Stimulated activated CD8-positive, alpha-beta memory T cell treated with anti-CD3 and anti-CD28 coated beads, Interleukin-4, amount 100 ng/mL, for 1 hour (primary cell): ENCODE results near the gene MARCKSL1.
"Not testable (repeated sequence)": the region's sequence is repeated elsewhere in the genome, so short reads cannot be mapped to it uniquely, and the experiment has no call there.

Source experiments
- DNase-seq, 2 donors: peaks; one replicate each; pipeline ENCODE4 v3.0.0-alpha.2; 2020; ENCODE audit warnings: low read depth in 2 of 2, low spot score in 1 of 2

Gene MARCKSL1, protein sequence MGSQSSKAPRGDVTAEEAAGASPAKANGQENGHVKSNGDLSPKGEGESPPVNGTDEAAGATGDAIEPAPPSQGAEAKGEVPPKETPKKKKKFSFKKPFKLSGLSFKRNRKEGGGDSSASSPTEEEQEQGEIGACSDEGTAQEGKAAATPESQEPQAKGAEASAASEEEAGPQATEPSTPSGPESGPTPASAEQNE

DNA sequence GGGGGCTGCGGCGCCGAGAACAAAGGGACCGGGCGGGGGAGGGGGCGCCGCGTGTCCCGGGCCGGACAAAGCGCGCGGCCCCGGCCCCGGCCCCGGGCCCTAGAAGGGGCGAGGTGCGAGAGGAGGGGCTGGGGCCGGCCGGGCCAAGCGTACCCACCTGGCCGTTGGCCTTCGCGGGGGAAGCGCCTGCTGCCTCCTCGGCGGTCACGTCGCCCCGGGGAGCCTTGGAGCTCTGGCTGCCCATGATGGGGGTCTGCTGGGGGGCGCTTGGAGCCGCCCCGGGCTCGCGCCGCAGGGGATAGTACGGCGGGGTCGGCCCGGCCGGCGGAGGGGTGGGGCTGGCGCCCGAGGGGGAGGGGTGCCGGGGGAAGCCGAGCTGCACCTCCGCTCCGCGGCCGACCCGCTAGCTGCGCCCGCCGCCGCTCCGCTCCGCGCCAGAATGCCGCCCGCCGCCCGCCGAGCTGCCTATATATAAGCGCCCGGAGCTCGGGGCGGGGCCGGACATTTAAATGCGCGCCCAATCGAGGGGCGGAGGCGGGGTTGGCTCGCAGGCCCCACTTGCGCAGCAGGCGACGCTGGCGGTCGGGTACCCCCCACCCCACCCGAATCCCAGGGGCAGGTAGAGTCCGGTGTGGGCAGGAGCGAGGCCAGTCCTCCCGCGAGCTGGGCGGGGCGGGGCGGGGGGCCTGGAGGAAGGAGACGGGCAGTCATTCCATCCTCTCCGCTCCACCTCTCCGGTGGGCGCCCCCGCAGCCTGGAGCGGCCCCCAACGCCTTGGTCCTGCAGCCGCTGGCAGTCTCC lies at the start of gene MARCKSL1:
Gene MARCKSL1 (minus strand): TSS at position 444 of the 801 bp plus-strand sequence. CDS start 200 bp downstream, at position 244.
- peak; percentile 69 to 78 for DNase-seq

DNA sequence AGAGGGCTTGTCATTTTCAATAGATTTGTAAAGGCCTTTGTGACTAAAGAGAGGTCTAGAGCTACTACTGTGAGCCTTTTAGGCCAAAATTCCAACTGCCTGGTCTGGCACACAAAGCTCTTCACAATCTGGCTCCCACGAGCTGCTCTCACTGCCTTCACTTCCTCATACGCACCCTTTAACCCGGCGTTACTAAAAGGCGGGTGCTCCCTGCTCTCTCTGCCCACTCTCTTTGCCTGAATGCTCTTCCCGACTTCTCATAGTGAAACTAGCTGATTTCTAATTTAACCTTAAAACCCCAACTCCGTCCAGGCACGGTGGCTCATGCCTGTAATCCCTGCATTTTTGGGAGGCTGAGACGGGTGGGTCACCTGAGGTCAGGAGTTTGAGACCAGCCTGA lies 44.0 kb upstream of the MARCKSL1 start:
- no peak for DNase-seq

DNA sequence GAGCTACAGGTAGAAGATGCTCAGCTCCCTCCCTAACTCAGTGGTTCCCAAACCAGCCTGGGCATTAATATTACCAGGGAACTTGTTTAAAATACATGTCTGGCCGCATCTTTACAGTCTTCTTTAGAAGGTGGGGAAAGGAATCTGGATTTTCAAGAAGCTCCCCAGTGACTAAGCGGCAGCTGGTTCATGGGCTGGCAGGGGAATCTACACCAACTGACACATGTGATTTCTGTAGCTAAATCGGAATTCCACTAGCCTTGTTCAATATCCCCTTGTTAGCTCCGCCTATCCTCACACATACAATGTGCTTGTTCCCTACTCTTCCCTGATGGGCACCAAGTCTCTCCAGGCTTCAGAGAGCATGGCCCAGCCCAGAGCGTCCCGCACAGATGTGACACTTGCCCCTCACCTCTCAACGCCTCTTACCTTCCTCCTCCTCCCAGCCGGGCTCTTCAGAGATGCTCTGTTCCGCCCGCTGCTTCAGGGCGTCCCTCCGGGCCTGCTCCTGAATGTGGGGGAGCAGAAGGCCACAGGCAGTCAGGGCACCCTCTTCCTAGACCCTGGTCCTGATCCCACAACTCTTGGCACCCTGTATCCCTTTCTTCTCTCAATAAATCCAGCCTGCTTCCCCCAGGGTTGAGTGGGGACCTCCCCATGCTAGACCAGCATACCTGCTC lies 41.6 kb upstream of the MARCKSL1 start:
- DNase-seq, result no peak

DNA sequence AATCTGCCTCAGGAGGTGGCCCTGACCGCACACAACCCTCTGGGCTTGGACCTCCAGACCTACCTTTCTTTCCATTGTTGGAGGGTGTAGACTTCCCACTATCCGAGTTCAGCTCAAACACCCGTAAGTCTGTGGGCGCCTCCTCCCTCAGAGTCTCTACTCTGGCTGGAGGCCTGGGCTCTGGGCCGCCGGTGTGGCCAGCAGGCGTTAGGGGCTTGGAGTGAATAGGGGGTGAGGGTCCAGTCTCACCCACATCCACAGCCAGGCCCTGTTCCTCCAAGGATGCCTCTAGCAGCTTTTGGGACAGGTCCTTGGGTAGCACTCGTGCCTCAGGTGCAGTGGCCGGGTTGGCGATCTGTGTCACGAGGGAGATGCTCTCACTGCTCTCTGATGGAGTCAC lies 40.2 kb upstream of the MARCKSL1 start:
- no peak for DNase-seq

DNA sequence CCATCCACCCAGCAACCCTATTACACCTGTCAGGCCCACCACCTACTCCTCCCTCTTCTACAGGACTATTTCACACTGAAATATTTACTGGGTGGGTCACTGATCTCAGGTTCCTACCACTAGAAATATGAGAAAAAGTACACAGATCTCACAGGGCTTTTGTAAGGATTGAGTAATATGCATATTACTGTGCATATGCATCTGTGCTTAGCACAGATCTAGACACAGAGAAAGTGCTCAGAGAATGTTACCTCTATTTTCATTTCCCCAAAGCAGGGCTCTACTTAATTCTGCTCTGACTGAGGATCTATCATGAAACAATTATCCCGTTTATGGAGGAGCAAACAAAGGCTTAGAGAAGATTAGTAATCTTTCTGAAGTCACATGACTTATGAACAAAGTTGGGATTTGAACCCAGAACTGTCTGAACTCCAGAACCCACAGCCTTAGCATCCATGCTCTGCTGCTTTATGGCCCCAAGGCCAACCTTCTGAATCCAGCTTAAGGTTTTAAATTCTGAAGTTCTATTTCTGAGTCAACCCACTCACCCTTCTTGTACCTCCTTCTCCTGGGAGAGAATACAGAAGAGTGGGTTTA lies 38.1 kb upstream of the MARCKSL1 start:
- no peak for DNase-seq

DNA sequence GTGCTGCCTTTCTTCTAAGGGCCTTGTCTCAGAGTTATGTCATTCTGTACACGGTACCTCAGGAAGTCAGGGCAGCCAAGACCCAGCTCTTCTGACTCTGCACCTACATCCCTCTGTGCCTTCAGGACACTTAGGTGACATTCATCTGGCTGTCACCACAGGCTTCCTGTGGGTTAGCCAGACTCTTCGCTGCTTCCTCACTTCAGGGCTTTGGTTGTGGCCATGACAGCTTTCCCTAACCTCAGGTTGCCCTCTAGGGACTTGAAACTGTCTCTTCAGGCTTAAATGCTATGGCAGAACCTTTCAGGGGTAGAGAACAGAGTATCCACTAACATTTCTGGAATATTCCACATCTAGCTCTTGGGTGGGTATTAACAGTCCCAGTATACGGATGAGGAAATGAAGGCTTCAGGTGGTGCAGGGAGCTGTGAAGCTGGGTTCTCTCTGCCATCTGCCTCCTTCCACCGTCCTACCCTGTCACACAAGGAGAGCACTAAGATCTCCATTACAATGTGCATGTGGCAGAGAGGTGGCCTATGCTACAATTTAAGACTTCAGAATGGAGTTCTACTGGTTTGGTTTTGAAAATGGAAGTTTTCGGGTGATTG lies 36.2 kb upstream of the MARCKSL1 start:
- DNase-seq, result no peak

DNA sequence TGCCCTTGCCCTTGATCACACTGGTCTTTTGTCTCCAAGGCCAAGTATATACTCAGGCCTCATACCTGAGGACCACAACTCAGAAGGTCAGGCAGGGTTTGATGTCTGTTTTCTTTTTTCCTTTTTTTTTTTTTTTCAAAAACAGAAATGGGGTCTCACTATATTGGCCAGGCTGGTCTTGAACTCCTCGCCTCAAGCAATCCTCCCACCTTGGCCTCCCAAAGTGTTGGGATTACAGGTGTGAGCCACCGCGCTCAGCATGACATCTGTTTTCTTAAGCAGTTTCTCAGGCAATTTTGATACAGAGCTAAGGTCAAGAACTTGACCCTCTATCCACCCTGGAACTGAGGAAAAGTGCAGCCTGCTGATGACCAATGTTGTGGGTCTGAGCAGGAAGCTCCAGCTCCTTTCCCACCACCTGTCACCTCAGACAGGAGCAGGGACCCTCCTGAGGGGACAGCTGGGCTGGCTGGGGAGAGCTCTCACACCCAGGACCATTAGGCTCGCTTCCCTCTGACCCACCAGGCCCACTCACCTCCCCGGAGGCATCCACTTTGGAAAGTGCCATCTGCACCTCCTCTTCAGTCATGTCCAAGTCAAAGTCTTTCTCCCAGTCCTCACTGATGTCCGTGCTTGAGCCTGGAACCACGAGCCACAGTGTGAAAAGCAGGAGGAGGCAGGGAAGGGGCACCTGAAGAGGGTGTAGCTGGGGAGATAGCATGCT lies 32.0 kb upstream of the MARCKSL1 start:
- no peak for DNase-seq

DNA sequence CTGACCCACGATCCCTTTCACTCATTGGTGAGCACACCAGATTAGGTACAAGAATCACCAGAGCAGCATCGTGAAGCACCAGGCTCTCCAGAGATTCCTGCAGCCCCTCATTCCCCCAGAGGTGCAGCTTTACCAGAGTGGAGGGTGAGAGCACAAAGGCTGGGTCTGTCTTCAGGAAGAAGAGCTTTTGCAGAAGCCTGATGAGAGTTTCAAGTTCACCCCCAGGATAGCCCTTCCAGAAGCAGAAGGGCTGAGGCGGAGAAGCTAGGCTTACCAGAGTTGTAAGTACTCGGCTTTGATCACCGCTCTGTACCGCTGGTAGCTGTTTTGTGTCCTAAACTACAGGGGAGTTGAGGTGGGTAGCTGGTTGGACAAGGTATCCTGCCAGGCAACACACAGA lies 29.4 kb upstream of the MARCKSL1 start:
- DNase-seq, result no peak

DNA sequence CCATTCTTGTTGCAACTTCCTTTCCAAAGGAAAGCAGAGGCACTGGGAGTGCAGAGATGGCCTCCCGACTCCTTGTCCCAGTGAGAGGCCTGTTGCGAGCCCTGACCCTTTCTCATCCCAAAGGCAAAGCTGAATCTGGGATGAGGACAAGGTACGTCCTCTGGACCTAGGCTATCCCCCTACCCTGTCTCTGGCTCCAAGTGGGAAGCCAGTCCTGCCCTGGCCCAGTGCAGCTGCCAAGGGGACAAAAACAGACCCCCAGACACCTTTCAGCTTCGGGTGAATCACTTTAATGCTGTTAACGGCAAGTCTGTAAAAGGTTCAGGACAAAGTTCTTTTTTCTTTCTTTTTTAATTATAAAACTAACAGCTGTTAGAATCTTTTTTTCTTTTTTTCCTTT lies 28.8 kb upstream of the MARCKSL1 start:
- no peak for DNase-seq

DNA sequence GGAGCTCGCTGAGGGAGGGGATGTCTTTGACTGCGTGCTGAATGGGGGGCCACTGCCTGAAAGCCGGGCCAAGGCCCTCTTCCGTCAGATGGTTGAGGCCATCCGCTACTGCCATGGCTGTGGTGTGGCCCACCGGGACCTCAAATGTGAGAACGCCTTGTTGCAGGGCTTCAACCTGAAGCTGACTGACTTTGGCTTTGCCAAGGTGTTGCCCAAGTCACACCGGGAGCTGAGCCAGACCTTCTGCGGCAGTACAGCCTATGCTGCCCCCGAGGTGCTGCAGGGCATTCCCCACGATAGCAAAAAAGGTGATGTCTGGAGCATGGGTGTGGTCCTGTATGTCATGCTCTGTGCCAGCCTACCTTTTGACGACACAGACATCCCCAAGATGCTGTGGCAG lies 27.7 kb upstream of the MARCKSL1 start:
- DNase-seq, result no peak

DNA sequence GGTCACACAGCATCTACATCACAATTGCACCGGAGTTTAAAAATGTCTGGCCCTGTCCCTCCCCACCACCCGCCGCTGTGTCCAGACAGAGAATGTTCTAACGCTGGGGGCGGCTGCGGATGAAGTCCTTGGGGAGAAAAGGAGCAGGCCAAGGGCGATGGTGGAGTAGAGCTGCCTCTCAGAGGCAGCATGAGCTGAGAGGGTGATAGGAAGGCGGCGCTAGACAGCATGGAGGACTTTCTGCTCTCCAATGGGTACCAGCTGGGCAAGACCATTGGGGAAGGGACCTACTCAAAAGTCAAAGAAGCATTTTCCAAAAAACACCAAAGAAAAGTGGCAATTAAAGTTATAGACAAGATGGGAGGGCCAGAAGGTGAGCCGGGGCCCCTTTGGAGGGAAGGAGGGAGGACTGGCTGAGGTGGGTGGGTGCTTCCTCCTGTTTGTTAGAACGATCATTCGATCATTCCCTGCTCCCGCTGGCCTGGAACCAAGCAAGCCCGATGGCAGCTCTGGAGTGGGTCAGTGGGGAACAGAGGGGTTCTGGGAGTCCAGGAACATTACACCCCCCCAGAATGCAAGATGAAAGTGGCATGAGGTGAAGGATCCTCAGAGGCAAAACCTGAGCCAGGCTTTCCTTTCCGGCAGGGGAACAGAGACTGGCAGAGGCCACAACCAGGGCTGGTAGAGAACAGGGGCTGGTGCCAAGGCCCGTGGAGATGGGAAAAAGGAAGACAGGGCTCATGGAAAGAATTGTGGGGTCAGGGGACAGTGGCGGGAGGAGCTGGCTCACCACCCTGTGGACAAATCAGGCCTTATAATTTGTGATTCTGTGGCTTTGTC lies 26.7 kb upstream of the MARCKSL1 start, which contains the start of the genes FAM229A and TSSK3:
Gene FAM229A (minus strand): TSS at position 12 of the 840 bp plus-strand sequence. CDS start 394 bp downstream, outside the sequence.
Gene TSSK3 (plus strand): TSS at position 66 of the 840 bp plus-strand sequence. CDS start 163 bp downstream, at position 229.
- DNase-seq, result no peak

DNA sequence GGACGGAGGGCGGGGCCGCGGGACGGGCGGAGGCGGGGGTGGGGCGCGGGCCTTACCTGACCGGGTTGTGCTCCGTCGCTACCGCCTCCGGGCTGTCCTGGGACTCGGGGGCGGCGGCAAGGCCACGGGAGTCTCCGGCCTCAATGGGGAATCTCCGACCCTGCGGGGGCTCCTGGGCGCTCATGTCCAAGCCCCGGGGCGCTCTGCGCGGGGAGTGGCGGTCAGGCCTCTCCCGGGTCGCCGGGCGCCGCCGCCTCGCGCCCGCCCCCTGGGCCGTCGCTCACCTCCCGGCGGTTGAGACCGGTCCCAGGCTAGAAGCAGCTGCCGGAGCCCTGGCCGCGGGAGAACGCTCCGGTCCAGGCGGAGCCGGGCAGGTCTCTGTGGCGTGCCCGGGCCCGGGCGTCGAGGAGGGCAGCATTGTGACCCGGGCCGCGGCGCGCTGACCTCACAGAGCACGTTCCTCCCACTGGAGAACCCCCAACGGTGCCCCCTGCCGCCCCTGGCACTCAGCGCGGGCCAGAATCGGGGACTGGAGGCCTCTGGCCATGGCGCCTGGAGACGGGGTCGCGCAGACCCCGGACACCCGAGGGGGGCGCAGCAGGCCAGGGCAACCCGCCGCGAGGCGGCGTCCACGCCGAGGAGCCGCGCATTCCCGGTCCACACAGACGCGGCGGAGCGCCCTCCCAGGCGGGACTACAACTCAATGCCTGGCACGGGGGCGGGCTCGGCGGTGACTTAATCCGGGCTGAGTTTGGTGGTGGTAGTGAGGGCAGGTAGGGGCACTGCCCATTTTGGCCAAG lies 25.8 kb upstream of the MARCKSL1 start:
- DNase-seq, result no peak

DNA sequence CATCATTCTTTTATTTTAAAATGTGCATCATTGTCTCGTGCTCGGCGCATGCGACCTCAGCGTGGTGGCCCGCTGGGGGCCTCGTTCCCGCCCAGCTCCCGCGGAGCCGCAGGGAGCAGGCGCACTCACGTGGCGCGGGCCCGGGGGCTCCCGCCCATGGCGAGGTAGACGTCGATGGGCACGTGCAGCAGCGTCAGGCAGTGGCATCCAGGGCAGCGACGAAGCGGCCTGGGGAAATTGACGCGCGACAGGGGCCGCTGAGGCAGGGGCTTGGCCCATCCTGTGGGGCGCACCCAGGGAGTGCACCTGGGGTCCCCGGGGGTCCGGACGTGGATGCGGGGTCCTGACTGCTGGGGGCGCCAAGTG lies 25.3 kb upstream of the MARCKSL1 start:
- no peak for DNase-seq

DNA sequence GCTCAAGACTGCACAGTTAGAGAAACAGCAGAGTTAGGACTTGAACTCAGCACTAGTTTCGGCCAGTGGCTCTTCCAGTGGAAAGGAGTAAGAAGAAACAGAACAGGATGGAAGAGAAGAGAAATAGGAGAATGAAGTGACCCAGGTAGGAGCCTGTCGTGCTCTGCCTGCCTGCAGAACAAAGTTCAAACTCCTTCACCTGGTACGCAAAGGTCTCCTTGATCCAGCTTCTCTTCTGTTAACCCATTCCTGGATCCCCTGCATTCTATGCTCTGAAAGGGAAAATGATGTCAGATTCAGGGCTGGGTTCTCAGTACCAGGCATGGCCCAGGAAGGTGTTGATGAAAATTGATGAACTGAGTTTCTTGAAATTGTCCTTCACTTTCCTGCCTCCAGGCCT lies 22.4 kb upstream of the MARCKSL1 start:
- no peak for DNase-seq

DNA sequence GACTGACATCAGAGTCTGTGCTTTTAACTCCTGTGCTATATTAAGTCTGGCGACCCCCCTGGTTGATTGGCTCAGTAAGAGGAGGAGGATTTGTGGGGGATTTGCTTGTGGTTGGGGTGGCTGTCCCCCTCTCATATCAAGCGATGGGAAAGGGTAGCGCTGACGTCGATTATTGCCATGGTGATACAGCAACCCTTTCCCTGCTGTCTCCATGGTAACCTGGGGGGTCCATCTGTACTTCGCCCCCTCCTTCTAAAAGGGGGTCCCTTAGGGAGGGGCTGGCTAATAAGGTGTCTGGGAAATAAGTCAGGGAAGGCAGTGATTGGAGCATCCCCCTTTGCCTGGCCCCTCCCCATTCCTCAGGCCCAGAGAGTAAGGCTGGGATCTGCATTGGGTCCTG lies 21.6 kb upstream of the MARCKSL1 start:
- DNase-seq, result no peak

DNA sequence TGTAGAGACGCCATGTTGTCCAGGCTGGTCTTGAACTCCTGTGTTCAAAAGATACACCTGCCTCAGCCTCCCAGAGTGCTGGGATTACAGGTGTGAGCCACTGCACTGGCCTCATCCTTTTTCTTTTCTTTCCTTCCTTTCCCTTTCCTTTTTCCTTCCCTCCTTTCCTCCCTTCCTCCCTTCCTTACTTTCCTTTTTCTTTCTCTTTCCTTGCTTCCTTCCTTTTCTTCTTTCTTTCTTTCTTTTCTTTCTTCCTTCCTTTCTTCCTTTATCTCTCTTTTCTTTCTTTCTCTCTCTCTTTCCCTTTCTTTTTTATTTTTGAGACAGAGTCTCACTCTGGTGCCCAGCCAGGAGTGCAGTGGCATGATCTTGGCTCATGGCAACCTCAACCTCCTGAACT lies 20.4 kb upstream of the MARCKSL1 start:
- DNase-seq, result no peak

DNA sequence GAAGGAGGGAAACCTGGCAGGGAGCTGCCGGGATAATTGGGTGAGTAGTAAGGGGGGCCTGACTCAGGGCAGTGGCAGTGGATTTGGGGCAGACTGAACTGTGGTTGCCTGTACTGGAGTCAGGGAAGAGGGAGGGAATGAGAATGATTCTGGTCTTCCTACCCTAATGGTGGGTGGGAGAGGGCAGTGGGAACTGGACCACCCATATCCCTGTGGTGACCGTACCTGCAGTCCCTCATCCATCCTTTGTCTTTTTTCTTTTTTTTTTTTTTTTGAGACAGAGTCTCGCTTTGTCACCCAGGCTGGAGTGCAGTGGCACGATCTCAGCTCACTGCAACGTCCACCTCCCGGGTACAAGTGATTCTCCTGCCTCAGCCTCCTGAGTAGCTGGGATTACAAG lies 19.7 kb upstream of the MARCKSL1 start:
- not testable (repeated sequence) for DNase-seq

DNA sequence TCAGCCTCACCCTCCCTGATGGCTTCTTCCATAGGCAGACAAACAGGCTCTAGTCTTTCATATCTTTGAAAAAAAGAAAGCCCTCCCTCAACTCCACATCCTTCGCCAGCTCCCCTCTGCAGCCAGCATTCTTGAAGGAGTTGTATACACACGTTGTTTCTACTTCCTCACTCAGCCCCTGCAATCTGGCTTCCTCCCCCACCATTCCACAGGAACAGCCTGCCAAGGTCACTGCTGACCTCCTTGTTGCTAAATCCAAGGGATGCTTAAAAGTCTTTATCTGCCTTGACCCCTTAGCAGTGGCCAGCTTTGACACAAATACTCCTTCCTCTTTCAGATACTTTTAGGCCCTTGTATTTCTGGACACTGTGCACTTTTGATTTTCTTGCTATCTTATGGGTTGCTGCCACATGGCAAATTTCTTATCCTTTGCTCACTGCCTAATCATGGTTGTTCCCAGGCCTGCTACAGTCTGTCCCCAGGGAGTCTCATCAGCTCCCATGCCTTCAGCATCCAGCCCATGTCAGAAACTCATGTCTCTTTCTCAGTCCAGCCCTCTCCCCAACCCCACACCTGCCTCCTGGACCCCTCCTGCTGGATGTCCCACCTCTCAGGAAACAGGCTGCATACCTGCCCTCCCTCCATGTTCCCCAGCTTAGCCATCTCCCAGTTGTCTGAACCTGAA lies 18.0 kb upstream of the MARCKSL1 start:
- no peak for DNase-seq
